Left ventricle myocardium inferior (tissue), 1 donor: ENCODE measurements around the gene CENPF. TPM values are rescaled to one million over a fixed set of nuclear protein-coding genes. Genes with fewer than 3 reads are reported as not detected.
"Not testable (repeated sequence)": the region's sequence is repeated elsewhere in the genome, so short reads cannot be mapped to it uniquely, and the experiment has no call there.

Experiments
- DNase-seq: peaks from one replicate; pipeline ENCODE4 v3.0.0-alpha.2; 2020
- H3K27ac ChIP-seq: fragments of 200-600 bp; replicated peaks from 2 replicates; pipeline ENCODE4 v1.8.0; 2021
- H3K27me3 ChIP-seq: fragments of 200-600 bp; 2 replicates; pipeline ENCODE4 v1.8.0; 2021; ENCODE audit warnings: low read depth
- H3K36me3 ChIP-seq: fragments of 200-600 bp; 2 replicates; pipeline ENCODE4 v1.8.0; 2021
- H3K4me1 ChIP-seq: fragments of 200-600 bp; 2 replicates; pipeline ENCODE4 v1.8.0; 2021
- H3K4me3 ChIP-seq: fragments of 200-600 bp; 2 replicates; pipeline ENCODE4 v1.8.0; 2021; ENCODE audit warnings: mild to moderate bottlenecking, moderate library complexity
- H3K9me3 ChIP-seq: fragments of 200-600 bp; replicated peaks from 2 replicates; pipeline ENCODE4 v1.8.0; 2021
- CTCF ChIP-seq: fragments of 200-600 bp; IDR thresholded peaks from 2 replicates; pipeline ENCODE4 v1.8.0; 2021; ENCODE audit warnings: antibody characterized with exemption, mild to moderate bottlenecking, borderline replicate concordance
- intact Hi-C: fragments of 100-400 bp; cut with micrococcal nuclease; formaldehyde crosslinking; loops from one replicate; pipeline ENCODE4 v1.11.0; 2022
- total RNA-seq: library from RNA; stranded (reverse); fragmentation: NEBNext Ultra II Directional; extraction: Animal tissue kit (Norgen Biotek cat#: 25700); gene quantifications from one replicate; pipeline ENCODE4 v1.2.1, GENCODE V29; 2021
- donor health status: DM: no; HTN: yes; CAD: no; lungs with severe emphysema.

The CENPF gene
- total RNA-seq, 1 donor from 2014 or later = 1.7 TPM

DNA sequence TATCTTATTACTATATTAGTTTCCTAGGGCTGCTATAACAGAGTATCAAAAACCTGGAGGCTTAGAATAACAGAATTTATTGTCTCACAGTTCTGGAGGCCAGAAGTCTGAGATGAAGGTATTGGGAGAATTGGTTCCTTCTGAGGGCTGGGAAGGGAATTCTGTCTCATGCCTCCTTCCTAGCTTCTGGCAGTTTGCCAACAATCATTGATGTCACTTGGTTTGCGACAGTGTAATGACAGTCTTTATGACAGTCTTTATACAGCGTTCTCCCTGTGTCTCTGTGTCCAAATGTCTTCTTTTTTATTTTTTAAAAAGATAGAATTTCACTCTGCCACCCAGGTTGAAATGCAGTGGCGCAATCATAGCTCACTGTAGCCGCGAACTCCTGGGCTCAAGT is 15.8 kb upstream of the CENPF start:
- TF ChIP-seq CTCF = no peak
- intact Hi-C loops = loop anchor here (5.0 to 10.0 kb wide), 3 partner anchors 192 to 322 kb away; no protein-coding TSS in a partner anchor

DNA sequence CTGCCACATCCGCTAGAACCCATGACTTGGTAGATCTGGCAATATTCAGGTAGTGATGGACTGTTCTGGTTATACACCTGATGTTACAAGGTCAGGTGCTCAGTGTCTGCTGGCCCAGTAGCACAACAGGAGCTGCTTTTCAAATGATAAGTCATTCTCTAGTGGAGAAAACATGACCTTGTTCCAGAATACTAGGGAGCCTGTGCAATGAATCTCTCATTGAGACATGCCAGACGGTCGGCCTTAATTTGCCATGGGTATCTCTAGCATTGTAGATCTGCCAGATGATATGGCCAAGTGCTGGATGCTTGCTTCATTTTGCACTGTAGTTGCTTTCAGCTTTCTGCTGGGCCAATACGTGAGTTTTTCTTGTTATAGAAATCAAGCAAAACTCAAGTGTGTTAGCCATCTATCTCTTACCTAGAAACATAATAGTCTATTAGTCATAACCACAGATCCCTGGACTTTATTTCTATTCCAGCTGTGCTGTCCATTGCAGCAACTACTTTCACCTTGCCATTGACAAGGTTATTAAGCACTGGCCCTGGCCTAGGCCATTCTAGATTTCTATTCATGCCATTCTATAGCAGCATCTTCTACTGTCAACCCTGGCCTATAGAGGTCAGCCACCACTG is 13.9 kb upstream of the CENPF start:
- H3K9me3 ChIP-seq = no peaks in the 10 kb centered on the region
- H3K4me3 ChIP-seq = no peak overlapping the region
- no peak for TF ChIP-seq CTCF
- no peaks in the 10 kb centered on the region for H3K27me3 ChIP-seq
- no peaks in the 10 kb centered on the region for H3K36me3 ChIP-seq
- H3K4me1 ChIP-seq = no peaks in the 10 kb centered on the region
- intact Hi-C loops = loop anchor here (5.0 to 10.0 kb wide), 3 partner anchors 194 to 324 kb away; no protein-coding TSS in a partner anchor
- no peak for DNase-seq
- no peak overlapping the region for H3K27ac ChIP-seq

More for the DNA sequence above, 15.8 kb upstream of the CENPF start:
- Histone ChIP-seq H3K4me1 (no peaks in the 10 kb centered on the region), H3K36me3 (no peaks in the 10 kb centered on the region), H3K27ac (no peak overlapping the region), H3K9me3 (no peaks in the 10 kb centered on the region), H3K4me3 (no peak overlapping the region), H3K27me3 (no peaks in the 10 kb centered on the region)
- DNase-seq = no peak

DNA sequence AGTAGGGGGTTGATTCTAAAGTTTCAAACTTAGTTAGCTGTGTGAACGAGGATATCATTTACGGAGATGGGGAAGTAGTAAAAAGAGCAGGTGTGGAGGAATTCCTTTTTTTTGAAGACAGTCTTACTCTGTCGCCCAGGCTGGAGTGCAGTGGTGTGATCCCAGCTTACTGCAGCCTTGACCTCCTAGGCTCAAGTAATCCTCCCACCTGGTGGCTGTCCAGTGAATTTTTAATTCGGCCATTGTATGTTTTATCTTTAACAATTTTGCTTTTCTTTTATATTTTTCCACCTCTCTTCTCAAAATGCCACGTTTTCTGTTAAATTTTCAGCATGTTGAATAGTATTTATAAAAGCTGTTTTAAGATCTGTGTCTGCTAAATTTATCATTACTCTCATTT is 12.3 kb upstream of the CENPF start:
- Histone ChIP-seq H3K4me3 (no peak overlapping the region), H3K4me1 (no peaks in the 10 kb centered on the region), H3K27me3 (no peaks in the 10 kb centered on the region), H3K9me3 (no peaks in the 10 kb centered on the region), H3K27ac (no peak overlapping the region), H3K36me3 (no peaks in the 10 kb centered on the region)
- intact Hi-C loops = no loop called here
- DNase-seq = no peak
- no peak for TF ChIP-seq CTCF

DNA sequence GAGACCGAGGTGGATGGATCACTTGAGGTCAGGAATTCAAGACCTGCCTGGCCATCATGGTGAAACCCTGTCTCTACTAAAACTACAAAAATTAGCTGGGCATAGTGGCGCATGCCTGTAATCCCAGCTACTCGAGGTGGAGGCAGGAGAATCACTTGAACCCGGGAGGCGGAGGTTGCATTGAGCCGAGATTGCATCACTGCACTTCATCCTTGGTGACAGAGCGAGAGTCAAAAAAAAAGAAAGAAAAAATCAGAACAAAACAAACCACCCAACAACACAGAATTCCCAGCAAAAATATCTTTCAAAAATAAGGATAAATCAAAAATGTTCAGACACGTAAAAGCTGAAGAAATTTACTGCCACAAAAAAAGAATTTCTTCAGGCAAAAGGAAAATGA is 11.1 kb upstream of the CENPF start:
- DNase-seq, H3K27me3 ChIP-seq, intact Hi-C loops, H3K36me3 ChIP-seq, H3K4me3 ChIP-seq, H3K9me3 ChIP-seq, H3K27ac ChIP-seq, H3K4me1 ChIP-seq: not testable (repeated sequence)

DNA sequence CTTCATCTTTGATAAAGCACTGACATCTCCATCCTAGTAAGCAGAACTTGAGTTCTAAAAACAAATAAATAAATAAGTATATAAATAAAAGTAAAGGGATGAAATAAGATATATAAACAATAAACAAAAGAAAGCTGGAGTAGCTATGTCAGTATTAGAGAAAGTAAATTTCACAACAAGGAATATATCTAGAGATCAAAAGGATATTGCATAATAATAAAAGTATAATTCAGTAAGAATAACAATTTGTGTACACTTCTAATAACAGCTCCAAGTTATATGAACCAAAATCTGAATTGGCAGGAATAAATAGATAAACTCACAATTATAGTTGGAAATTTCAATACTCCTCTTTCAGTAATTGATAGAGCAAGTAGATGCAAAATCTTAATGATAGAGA is 9.8 kb upstream of the CENPF start:
- intact Hi-C loops = no loop called here
- no peak overlapping the region for H3K27ac ChIP-seq
- no peak overlapping the region for H3K4me3 ChIP-seq
- no peaks in the 10 kb centered on the region for H3K9me3 ChIP-seq
- no peaks in the 10 kb centered on the region for H3K4me1 ChIP-seq
- TF ChIP-seq CTCF = no peak
- DNase-seq = no peak
- no peaks in the 10 kb centered on the region for H3K36me3 ChIP-seq
- H3K27me3 ChIP-seq = no peaks in the 10 kb centered on the region

GRCh38 chr1:214603819-214604252 is 841 bp downstream of the CENPF start:
- no peak overlapping the region for H3K27ac ChIP-seq
- H3K4me3 ChIP-seq = peak overlapping the region; percentile 94
- no peaks in the 10 kb centered on the region for H3K9me3 ChIP-seq
- H3K36me3 ChIP-seq = no peaks in the 10 kb centered on the region
- intact Hi-C loops = no loop called here
- no peak for TF ChIP-seq CTCF
- DNase-seq = no peak
- H3K4me1 ChIP-seq = peaks cover 11% of the 10 kb centered on the region
- H3K27me3 ChIP-seq = no peaks in the 10 kb centered on the region
